Stimulated activated CD4-positive, alpha-beta T cell treated with anti-CD3 and anti-CD28 coated beads, Interleukin-2, amount 100 ng/mL, for 4 hours (primary cell): Measurements from ENCODE around the gene LMLN.
"Not testable (repeated sequence)": the region's sequence is repeated elsewhere in the genome, so short reads cannot be mapped to it uniquely, and the experiment has no call there.

Source experiments
- DNase-seq: peaks from one replicate; pipeline ENCODE4 v3.0.0-alpha.2; 2020; ENCODE audit warnings: low read depth

LMLN gene

GRCh38 chr3:198027045-198027798 is 67.2 kb downstream of the LMLN start:
- no peak for DNase-seq

- DNase-seq: no peak
These were observed 67.9 kb downstream of the LMLN start for GRCh38 chr3:198027799-198028390.

GRCh38 chr3:198028718-198029117 is 68.7 kb downstream of the LMLN start:
- no peak for DNase-seq

GRCh38 chr3:198030125-198030524 is 70.1 kb downstream of the LMLN start:
- DNase-seq: no peak

GRCh38 chr3:198030726-198031125 is 70.7 kb downstream of the LMLN start:
- no peak for DNase-seq

- DNase-seq: no peak
These were observed 72.3 kb downstream of the LMLN start for GRCh38 chr3:198032039-198032936.

GRCh38 chr3:198043119-198043518 is 83.1 kb downstream of the LMLN start:
- DNase-seq: no peak

- DNase-seq: no peak
These were observed 86.3 kb downstream of the LMLN start for GRCh38 chr3:198046120-198046857.

GRCh38 chr3:198048445-198048844 is 88.4 kb downstream of the LMLN start:
- no peak for DNase-seq

GRCh38 chr3:198051836-198052235 is 91.8 kb downstream of the LMLN start:
- DNase-seq: no peak

GRCh38 chr3:198053462-198053861 is 93.4 kb downstream of the LMLN start:
- not testable (repeated sequence) for DNase-seq

GRCh38 chr3:198061119-198062067 is 101.4 kb downstream of the LMLN start:
- DNase-seq: no peak

GRCh38 chr3:198062068-198062465 is 102.0 kb downstream of the LMLN start:
- DNase-seq: no peak

- DNase-seq: no peak
These were observed 104.4 kb downstream of the LMLN start for GRCh38 chr3:198064420-198064819.

- no peak for DNase-seq
These were observed 105.9 kb downstream of the LMLN start for GRCh38 chr3:198065897-198066296.

- DNase-seq: no peak
These were observed 107.4 kb downstream of the LMLN start for GRCh38 chr3:198067416-198067815.

GRCh38 chr3:198070871-198071270 is 110.9 kb downstream of the LMLN start:
- DNase-seq: no peak

GRCh38 chr3:198071602-198072287 is 111.7 kb downstream of the LMLN start:
- peak; percentile 55 for DNase-seq

- DNase-seq: no peak
These were observed 116.8 kb downstream of the LMLN start for GRCh38 chr3:198076722-198077308.
